ENCODE measurements around the gene ASTN2. TPM values are rescaled to one million over a fixed set of nuclear protein-coding genes. Genes with fewer than 3 reads are reported as not detected.

The ASTN2 gene
- total RNA-seq, 1 experiment from 2014 or later, result 4.8 TPM

DNA sequence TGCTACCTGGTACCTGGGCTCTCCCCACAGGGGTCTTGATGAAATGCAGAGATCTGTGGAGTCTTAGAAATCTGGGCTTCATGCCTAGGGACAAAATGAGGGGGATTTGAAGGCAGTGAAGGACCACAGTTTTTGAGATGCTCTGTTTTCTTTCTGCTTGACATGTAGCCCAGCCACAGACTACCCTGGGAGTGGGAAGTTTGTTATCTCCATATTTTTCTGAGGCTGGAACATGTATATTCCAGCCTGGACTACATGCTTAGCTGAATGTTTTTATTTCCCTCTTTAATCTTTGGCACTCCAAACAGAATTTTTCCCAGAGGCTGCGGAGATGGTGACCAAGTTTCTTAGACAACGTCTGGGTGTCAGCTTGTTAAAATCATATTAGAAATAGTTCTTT, 1008.4 kb downstream of the ASTN2 start:
- Histone ChIP-seq H4K20me1 (ENCODE audit: insufficient read depth) (no peaks in the 10 kb centered on the region), H2AFZ (ENCODE audit: low read depth, low read length, poor library complexity, severe bottlenecking) (no peak overlapping the region), H3K4me1 (ENCODE audit: control insufficient read depth in 1 of 2, insufficient read depth in 2 of 2, low read length in 2 of 2) (no peaks in the 10 kb centered on the region), H3K36me3 (ENCODE audit: control insufficient read depth in 1 of 2, insufficient read depth in 2 of 2, low read length in 2 of 2) (no peaks in the 10 kb centered on the region), H3K79me2 (ENCODE audit: insufficient read depth, low read length) (no peaks in the 10 kb centered on the region), H3K9ac (ENCODE audit: low read length) (no peak overlapping the region), H3K9me3 (ENCODE audit: control insufficient read depth in 1 of 2, insufficient read depth in 1 of 2, low read depth in 1 of 2, low read length in 2 of 2) (no peaks in the 10 kb centered on the region), H3K9me2 (ENCODE audit: insufficient read depth) (no peaks in the 10 kb centered on the region), H3K4me3 (replicated peaks in 1 of 2; ENCODE audit: low read depth in 1 of 2, low read length in 2 of 2) (no peak overlapping the region), H3K27ac (ENCODE audit: low read depth, low read length) (no peak overlapping the region), H3K27me3 (ENCODE audit: insufficient read depth, low read length) (no peaks in the 10 kb centered on the region), H3K4me2 (ENCODE audit: low read length) (no peak overlapping the region)
- TF ChIP-seq EZH2 (IDR thresholded peaks at IDR 0.05) (no peak), SIN3A (IDR thresholded peaks at IDR 0.05; ENCODE audit: low read depth) (no peak), YY1 (IDR thresholded peaks at IDR 0.05; ENCODE audit: extremely low read depth, insufficient replicate concordance, low read depth, low read length) (no peak), CBX3 (IDR thresholded peaks at IDR 0.05; ENCODE audit: low read depth) (no peak), ZNF274 (IDR thresholded peaks at IDR 0.05; ENCODE audit: low read depth, low read length) (no peak), POLR2AphosphoS5 (IDR thresholded peaks at IDR 0.05; ENCODE audit: low read depth, low read length) (no peak), REST (IDR thresholded peaks at IDR 0.05; ENCODE audit: low read depth) (no peak), EGR1 (IDR thresholded peaks at IDR 0.05; ENCODE audit: low read depth) (no peak), JUND (IDR thresholded peaks at IDR 0.05) (no peak)
- TF ChIP-seq, protein P1, sequence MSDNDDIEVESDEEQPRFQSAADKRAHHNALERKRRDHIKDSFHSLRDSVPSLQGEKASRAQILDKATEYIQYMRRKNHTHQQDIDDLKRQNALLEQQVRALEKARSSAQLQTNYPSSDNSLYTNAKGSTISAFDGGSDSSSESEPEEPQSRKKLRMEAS (IDR thresholded peaks at IDR 0.05), result no peak
- intact Hi-C loops (cut with micrococcal nuclease), result no loop called here
- ATAC-seq, result no peak
- DNase-seq (ENCODE audit: low read depth, low spot score), result no peak
- CTCF ChIA-PET, result no interaction called here
- POLR2A ChIA-PET, result no interaction called here
- RAD21 ChIA-PET (ENCODE audit: low non-redundant PET in 1 of 2, low total read pairs in 2 of 2, uncharacterized antibody in 2 of 2, unreplicated experiment in 2 of 2), result no interaction called here
- BruUV-seq (replicated peaks), result no TSS peak
